Measurements from ENCODE around the gene SLC35B2. TPM values are rescaled to one million over a fixed set of nuclear protein-coding genes. Genes with fewer than 3 reads are reported as not detected.

The SLC35B2 gene
- total and polyA plus RNA-seq, 10 donors = 17.6 to 30.4 (median 24.0) TPM

- DNase-seq = no peak
- intact Hi-C loops (cut with DNase I; ENCODE audit: low total_unique reads) = no loop called here
- Histone ChIP-seq H3K27me3 (replicated peaks in 1 of 7) (peaks cover 0 to 82% (median 45%) of the 10 kb centered on the region in 7 donors), H3K4me1 (peaks cover 0 to 16% (median 12%) of the 10 kb centered on the region in 6 donors), H3K27ac (no peak overlapping the region), H3K36me3 (no peaks in the 10 kb centered on the region), H3K9me3 (no peaks in the 10 kb centered on the region), H3K4me3 (peak overlapping the region in 2 of 8 donors; percentile 13 to 61)
- WGBS, 5 donors = 74 to 90% (median 80%) methylated on average over 18 to 23 of the region's 23 CpGs
- TF ChIP-seq CTCF (IDR thresholded peaks at IDR 0.05 in 8 of 11, conservative IDR thresholded peaks at IDR 0.05 in 3 of 11) = no peak
- no peak for TF ChIP-seq POLR2A (IDR thresholded peaks at IDR 0.05)
- no peak for TF ChIP-seq POLR2AphosphoS5 (IDR thresholded peaks at IDR 0.05)
Observed at GRCh38 chr6:44276667-44277640, 19.6 kb upstream of the SLC35B2 start.

- Histone ChIP-seq H3K4me3 (peak overlapping the region in 7 of 8 donors; percentile 9 to 61 (median 27)), H3K36me3 (no peaks in the 10 kb centered on the region), H3K27ac (no peak overlapping the region), H3K27me3 (replicated peaks in 1 of 7) (peaks cover 0 to 91% (median 51%) of the 10 kb centered on the region in 7 donors), H3K4me1 (peaks cover 0 to 22% (median 12%) of the 10 kb centered on the region in 6 donors), H3K9me3 (no peaks in the 10 kb centered on the region)
- 8 to 28% (median 14%) methylated on average over 50 to 109 of the region's 109 CpGs for WGBS, 5 donors
- TF ChIP-seq POLR2AphosphoS5 (IDR thresholded peaks at IDR 0.05) (peak in 1 of 3 donors; percentile 9), CTCF (IDR thresholded peaks at IDR 0.05 in 8 of 11, conservative IDR thresholded peaks at IDR 0.05 in 3 of 11) (no peak), POLR2A (IDR thresholded peaks at IDR 0.05) (no peak)
- no peak for DNase-seq
- intact Hi-C loops (cut with DNase I; ENCODE audit: low total_unique reads) = no loop called here
Observed at GRCh38 chr6:44275749-44276648, 18.7 kb upstream of the SLC35B2 start.

DNA sequence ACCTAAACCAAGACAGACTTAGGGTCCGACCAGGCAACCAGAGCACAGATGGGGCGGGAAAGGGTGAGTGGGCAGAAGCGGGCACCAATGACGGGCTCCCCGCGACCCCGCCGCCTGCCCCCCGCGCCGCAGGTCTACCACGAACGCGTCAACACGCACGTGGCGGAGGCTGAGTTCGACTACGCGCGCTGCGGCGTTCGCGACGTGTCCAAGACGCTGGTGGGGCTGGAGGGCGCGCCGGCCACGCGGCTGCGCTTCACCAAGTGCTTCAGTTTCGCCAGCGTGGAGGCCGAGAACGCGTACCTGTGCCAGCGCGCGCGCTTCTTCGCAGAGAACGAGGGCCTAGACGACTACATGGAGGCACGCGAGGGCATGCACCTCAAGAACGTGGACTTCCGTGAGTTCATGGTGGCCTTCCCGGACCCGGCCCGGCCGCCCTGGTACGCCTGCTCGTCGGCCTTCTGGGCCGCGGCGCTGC lies 18.0 kb upstream of the SLC35B2 start:
- TF ChIP-seq POLR2A (IDR thresholded peaks at IDR 0.05) = no peak
- TF ChIP-seq POLR2AphosphoS5 (IDR thresholded peaks at IDR 0.05) = no peak
- no peak for TF ChIP-seq CTCF (IDR thresholded peaks at IDR 0.05 in 8 of 11, conservative IDR thresholded peaks at IDR 0.05 in 3 of 11)
- Histone ChIP-seq H3K36me3 (no peaks in the 10 kb centered on the region), H3K27me3 (replicated peaks in 1 of 7) (peaks cover 0 to 92% (median 56%) of the 10 kb centered on the region in 7 donors), H3K4me1 (peaks cover 0 to 27% (median 13%) of the 10 kb centered on the region in 6 donors), H3K27ac (no peak overlapping the region), H3K4me3 (peak overlapping the region in 4 of 8 donors; percentile 13 to 61 (median 29)), H3K9me3 (no peaks in the 10 kb centered on the region)
- intact Hi-C loops (cut with DNase I; ENCODE audit: low total_unique reads) = no loop called here
- DNase-seq = peak; percentile 67
- WGBS, 5 donors = 74 to 91% (median 83%) methylated on average over 48 to 59 of the region's 59 CpGs

Data from spleen (tissue), 11 donors.